GM21576 (cell line): ENCODE data around the gene KCNQ5.
"Not testable (repeated sequence)": the region's sequence is repeated elsewhere in the genome, so short reads cannot be mapped to it uniquely, and the experiment has no call there.

Experiments used
- ATAC-seq: cut with Tn5 transposase; IDR thresholded peaks from one replicate; pipeline ENCODE4 v1.9.1; 2021; ENCODE audit warnings: mild to moderate bottlenecking, moderate library complexity; ENCODE audit not compliant: unreplicated experiment

The KCNQ5 gene

GRCh38 chr6:72890671-72891070 is 268.8 kb downstream of the KCNQ5 start:
- ATAC-seq: no peak

- ATAC-seq: no peak
Observed at GRCh38 chr6:72892901-72893300, 271.0 kb downstream of the KCNQ5 start.

- ATAC-seq: no peak
Observed at GRCh38 chr6:72894091-72894490, 272.2 kb downstream of the KCNQ5 start.

GRCh38 chr6:72898313-72898712 is 276.4 kb downstream of the KCNQ5 start:
- not testable (repeated sequence) for ATAC-seq

GRCh38 chr6:72905705-72906478 is 284.0 kb downstream of the KCNQ5 start:
- no peak for ATAC-seq

- ATAC-seq: no peak
Observed at GRCh38 chr6:72911463-72912155, 289.7 kb downstream of the KCNQ5 start.

- no peak for ATAC-seq
Observed at GRCh38 chr6:72913797-72914196, 291.9 kb downstream of the KCNQ5 start.

- no peak for ATAC-seq
Observed at GRCh38 chr6:72916298-72916697, 294.4 kb downstream of the KCNQ5 start.

- ATAC-seq: no peak
Observed at GRCh38 chr6:72916906-72917305, 295.0 kb downstream of the KCNQ5 start.

- ATAC-seq: no peak
Observed at GRCh38 chr6:72922401-72922800, 300.5 kb downstream of the KCNQ5 start.

GRCh38 chr6:72925136-72925535 is 303.3 kb downstream of the KCNQ5 start:
- no peak for ATAC-seq

GRCh38 chr6:72930556-72931132 is 308.8 kb downstream of the KCNQ5 start:
- no peak for ATAC-seq

- ATAC-seq: no peak
Observed at GRCh38 chr6:72931325-72931887, 309.5 kb downstream of the KCNQ5 start.

- no peak for ATAC-seq
Observed at GRCh38 chr6:72933233-72933632, 311.4 kb downstream of the KCNQ5 start.

- ATAC-seq: no peak
Observed at GRCh38 chr6:72936766-72937559, 315.1 kb downstream of the KCNQ5 start.

- no peak for ATAC-seq
Observed at GRCh38 chr6:72938104-72938503, 316.2 kb downstream of the KCNQ5 start.

- no peak for ATAC-seq
Observed at GRCh38 chr6:72939004-72939403, 317.1 kb downstream of the KCNQ5 start.

GRCh38 chr6:72940265-72940664 is 318.4 kb downstream of the KCNQ5 start:
- ATAC-seq: no peak

GRCh38 chr6:72941263-72941662 is 319.4 kb downstream of the KCNQ5 start:
- ATAC-seq: no peak

GRCh38 chr6:72941751-72942150 is 319.9 kb downstream of the KCNQ5 start:
- ATAC-seq: no peak

- no peak for ATAC-seq
Observed at GRCh38 chr6:72943699-72944098, 321.8 kb downstream of the KCNQ5 start.
